HG02759 (cell line): ENCODE measurements around the gene NAA60.

ENCODE experiments used
- ATAC-seq: cut with Tn5 transposase; IDR thresholded peaks from one replicate; pipeline ENCODE4 v1.9.1; 2021; ENCODE audit warnings: mild to moderate bottlenecking, moderate library complexity; ENCODE audit not compliant: unreplicated experiment

NAA60 gene

DNA sequence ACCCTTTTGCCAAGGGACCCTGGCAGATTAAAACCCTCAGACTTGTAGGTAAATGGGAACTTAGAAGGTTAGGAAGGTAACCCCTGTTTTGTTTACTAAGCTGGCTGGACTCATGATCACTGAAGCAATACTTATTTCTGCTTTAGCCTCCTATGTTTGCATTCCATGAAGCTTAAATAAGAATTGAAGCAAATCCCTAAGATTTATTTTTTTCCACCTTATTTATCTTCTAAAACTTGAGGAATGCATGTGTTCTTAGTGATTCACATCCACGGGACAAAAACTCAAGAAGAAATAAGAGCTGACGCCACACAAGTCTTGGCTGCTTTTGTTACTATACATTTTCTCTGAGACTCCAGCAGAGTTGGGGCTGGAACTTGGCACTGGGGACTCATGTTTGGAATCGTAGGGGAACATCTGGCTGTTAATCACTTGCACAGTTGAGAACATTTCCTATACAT, 92.8 kb downstream of the NAA60 start:
- ATAC-seq = no peak
